GM18508 (cell line): ENCODE data around the gene CLSTN3.

Source experiments
- ATAC-seq: cut with Tn5 transposase; IDR thresholded peaks from one replicate; pipeline ENCODE4 v1.9.1; 2021; ENCODE audit warnings: moderate number of reproducible peaks; ENCODE audit not compliant: insufficient read depth, unreplicated experiment

The CLSTN3 gene

DNA sequence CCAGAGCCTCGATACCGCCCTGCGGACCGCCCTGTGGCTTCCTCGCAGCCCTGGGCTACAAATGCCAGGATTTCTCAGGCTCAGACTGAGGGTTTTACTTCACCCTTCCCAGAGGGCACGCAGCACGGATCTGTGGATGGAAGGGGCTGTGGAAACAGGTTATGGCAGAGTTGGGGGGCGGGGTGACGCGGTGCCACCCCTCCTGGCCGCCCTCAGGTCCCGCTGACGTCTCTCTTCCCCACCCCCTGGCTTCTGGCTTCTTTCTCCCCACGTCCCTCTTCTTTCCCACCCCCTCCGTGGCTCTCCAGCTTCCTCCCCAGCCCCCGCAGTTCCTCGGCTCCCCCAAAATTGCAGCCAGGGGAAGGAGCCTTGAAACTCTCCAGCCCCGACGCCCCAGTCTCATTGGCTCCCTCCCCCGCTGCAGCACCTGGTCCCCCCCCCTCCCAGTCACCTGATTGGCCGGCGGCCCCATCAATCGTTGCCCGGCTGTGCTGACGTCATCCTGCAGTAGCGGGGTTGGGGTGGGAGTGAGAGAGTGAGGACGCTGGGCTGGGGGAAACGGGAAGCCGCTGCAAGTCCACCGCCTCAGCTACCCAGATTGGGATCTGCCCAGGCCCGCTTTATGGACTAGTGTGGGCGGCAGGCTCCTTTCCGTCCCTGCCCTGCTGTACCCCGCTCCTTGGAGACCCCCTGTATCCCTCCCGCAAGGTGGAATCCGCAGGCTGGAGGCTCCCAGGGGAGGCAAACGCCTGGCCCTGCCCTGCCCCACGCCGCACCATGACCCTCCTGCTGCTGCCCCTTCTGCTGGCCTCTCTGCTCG is at the start of gene CLSTN3:
Gene CLSTN3 (plus strand): TSS at position 500 of the 820 bp plus-strand sequence. CDS start 278 bp downstream, at position 778.
- no peak for ATAC-seq

DNA sequence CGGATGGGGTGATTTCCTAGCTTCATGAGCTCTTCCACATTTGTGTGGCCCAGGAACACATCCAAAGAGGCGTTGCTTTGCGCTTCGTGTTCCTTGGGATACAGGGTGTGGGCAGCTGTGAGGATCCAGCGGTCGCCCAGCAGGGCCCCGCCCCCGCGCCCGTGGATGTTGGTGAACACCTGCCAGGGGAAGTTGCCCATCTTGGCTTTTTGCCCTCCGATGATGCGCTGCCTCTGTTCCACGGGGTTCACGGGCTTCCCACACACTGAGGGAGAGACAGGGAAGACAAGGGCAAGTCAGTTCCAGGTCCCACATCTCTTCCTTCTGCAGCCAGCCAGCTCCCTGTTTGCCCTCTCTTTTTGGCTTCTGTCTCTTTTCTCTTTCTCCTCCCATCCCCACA is 49.1 kb upstream of the CLSTN3 start:
- ATAC-seq: no peak

DNA sequence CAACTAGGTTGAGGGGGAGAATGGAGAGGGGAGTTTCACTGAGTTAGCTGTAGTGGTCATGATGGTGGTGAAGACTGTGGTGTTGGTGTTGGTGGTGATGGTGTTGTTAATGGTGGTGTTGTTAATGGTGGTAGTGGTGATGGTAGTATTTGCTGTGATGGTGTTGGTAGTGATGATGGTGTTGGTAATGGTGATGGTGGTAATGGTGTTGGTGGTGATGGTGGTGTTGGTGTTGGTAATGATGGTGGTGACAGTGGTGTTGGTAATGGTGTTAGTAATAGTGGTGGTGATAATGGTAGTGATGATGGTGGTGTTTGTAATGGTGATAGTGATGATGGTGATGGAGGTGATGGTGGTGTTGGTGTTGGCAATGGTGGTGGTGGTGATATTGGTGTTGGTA is 47.0 kb upstream of the CLSTN3 start:
- ATAC-seq: no peak

DNA sequence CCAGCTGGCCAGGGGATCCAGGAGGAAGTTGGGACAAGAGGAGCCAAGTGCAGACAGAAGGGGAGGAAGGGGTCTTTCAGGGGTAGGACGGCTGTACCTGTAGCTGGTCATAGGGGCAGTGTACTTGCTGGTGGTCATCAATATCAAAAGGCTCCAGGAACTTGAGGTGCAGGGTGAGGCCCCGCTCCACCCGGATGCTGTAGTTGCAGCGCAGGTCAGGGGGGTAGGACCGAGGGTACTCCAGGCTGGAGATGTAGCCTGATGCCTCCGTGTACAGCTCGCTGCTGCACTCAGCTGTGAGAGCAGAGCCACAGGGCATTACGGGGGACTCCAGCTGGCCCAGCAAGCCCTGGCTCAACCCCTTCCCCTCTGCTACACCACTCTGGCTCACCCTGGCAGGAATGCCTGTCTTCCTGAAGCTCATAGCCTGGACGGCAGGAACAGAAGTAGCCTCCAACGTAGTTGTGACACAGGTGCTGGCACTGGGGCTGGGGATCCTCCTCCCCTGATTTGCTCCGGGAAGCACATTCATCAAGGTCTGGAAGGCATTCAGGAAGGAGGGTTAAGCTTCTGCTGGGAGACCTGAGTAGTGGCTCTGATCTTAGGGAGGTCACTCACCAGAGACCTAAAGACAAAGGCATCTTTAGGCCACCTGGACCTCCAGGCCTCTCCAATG is 40.8 kb upstream of the CLSTN3 start:
- ATAC-seq: no peak

DNA sequence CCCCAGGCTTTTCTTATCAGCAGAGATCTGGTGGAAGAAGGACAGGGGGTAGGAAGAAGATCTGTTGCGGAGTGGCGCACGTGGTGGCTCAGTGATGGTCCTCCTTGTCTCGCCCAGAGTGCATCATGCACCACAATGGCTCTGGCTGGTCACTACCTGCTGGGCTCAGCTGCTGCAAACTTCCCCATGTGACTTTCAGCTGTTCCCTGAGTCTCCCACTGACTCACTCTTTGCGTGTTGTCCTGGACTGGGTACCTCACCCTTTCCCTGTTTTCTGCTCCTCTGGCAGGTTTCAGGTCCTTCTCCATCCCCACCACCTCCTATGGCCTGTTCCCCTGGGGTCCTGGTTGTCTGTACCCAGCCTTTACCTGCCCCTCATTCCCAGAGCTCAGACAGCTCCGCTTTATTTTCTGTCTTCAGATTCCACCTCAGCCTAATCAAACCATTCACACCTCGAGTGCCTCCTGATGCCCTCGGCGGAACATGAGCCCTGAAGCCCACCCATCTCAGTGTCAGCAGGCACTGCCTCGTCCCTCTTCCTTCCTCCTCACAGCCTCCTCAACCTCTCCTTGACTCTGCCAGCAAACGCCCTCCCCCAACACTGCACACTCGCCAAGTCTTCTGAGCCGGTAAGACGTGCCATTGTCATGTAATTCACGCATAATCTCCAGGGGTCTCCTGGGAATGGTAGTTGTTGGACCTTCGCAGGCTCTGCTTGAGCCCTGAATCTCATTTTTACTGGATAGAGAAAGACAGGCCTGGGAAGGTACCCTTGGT is 39.8 kb upstream of the CLSTN3 start:
- no peak for ATAC-seq

DNA sequence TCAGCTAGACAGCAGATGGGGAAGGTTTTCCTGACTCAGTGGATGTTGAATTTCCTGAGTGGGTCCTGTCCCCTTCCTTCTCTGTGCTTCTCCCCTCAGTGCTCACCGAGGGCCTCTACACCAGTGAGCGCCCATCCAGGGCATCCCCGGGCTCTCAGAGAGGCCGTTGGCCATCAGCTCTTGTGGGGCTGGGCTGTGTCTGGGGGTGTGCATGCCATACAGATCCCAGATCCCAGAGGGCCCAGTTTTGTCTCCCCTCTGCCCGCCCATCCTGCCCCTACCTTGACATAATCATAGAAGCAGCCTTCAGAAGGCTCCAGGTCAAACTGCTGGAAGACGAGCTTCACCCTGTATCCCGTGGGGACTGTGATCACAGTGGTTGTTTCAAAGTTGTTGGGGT is 39.0 kb upstream of the CLSTN3 start:
- no peak for ATAC-seq

DNA sequence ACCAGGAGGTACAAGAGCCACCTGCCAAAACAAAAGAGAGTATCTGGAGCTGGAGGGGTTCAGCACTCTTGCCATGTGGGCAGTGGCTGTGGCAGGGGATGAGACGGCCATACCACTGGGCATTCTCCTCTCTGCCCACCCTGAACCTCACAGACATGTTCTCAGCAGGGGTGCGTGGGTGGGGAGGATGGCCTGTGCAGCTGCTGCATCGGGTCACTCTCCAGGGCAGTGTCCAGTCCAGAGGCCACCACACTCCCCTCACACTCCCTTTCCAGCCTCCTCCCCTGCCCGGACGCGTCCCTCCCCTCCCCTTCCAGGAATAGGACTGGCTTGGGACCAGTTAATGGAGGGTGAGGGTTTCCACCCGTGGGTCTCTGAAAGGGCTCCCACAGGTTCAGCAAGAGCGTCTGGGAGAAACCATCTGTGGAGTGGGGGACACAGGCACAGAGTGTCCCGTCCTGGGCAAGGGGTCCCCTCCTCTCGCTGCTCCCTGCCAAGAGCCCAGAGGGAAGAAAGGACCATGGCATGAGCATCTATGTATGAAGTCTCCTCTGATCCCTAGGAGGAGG is 38.4 kb upstream of the CLSTN3 start:
- no peak for ATAC-seq

DNA sequence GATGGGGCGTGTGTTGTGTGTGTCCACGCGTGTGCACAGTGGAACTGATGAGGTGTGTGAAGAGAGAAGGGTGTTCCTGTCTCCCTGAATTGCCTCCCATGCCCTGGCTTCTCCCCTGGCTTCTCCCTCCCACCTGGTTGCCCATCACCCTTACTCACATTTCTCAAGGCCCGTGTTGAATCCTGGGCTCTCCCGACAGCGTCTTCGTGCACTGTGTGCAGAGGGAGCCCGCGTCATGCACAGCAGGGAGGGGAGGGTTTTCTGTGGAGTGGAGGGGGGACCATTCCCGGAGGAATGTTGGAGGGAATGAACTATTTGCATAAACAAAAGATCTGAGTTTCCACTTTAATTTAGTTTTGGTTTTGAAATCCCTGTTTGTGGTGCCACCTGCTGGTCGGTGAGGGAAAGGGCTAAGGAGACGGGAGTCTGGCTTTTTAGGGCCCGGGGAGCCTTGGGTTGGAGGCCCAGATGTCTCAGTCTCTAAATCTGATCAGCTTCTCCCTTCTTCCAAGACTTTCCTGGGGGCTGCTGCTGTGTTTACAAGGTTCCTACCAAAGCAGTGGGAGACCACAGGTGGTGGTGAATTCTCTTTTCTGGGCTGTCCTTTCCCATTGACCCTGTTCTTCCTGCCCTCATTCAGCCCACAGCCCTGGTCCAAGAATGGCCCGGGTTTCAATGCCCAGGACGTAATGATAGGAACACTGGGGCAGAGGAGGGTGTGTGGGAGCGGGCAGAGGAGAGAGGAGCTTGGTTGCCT is 37.8 kb upstream of the CLSTN3 start, which contains the start of gene C1R:
Gene C1R (minus strand): TSS at position 217 of the 757 bp plus-strand sequence. CDS start 57 bp downstream, at position 160.
- ATAC-seq: no peak

DNA sequence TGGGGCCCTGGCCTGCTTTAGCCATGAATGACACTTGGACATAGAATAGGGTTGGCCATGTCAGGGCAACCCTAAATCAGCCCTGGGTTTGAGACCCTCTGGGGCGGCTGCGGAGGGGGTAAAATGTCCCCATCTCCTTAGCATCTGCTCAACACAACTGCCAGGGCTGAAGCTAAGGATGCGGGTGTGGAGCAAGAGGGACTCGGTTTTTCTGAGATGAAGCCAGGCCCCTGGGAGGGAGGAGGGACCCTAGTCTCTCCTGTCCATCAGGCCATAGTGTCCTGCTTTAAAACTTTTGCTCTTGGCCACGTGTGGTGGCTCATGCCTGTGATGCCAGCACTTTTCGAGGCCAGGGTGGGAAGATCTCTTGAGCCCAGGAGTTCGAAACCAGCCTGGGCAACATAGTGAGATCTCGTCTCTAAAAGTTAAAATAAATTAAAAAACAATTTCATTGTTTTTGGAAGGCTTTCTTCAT is 37.1 kb upstream of the CLSTN3 start:
- ATAC-seq: no peak

DNA sequence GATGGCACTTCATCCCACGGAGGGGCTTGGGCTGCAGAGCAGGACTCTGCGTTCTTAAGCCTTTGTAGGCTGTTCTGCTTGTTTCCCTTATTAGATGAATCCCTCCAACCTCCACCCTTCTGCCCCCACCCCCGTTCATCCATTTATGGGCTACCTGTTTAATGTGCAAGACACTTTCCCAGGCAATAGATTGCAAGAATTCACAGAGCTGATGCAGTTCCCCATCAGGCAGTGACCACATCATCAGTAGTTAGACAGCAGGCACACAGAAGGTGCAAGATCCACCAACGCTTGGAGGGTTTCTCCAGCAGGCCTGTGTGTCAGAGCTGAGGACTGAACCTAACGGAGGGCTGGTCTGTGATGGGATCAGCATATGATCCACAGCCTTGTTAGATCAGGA is 36.7 kb upstream of the CLSTN3 start:
- no peak for ATAC-seq

DNA sequence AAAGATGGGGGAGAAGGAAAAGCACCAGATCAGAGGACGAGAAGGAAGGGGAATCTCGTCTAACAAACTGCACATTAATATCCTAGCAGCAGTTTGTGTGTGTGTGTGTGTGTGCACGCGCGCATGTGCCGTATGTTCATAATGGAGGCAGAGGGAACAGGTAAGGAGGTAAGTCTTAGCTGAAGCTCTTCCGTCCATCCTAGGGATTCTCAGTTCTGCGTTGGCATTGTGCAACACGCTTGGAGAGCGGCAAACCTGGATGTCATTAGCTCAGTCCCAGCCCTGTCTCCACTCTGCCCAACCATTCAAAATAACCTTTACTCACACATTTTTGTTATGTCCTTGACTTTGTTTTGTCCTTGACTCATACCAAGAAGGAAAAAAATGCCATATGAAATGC is 36.3 kb upstream of the CLSTN3 start:
- no peak for ATAC-seq

DNA sequence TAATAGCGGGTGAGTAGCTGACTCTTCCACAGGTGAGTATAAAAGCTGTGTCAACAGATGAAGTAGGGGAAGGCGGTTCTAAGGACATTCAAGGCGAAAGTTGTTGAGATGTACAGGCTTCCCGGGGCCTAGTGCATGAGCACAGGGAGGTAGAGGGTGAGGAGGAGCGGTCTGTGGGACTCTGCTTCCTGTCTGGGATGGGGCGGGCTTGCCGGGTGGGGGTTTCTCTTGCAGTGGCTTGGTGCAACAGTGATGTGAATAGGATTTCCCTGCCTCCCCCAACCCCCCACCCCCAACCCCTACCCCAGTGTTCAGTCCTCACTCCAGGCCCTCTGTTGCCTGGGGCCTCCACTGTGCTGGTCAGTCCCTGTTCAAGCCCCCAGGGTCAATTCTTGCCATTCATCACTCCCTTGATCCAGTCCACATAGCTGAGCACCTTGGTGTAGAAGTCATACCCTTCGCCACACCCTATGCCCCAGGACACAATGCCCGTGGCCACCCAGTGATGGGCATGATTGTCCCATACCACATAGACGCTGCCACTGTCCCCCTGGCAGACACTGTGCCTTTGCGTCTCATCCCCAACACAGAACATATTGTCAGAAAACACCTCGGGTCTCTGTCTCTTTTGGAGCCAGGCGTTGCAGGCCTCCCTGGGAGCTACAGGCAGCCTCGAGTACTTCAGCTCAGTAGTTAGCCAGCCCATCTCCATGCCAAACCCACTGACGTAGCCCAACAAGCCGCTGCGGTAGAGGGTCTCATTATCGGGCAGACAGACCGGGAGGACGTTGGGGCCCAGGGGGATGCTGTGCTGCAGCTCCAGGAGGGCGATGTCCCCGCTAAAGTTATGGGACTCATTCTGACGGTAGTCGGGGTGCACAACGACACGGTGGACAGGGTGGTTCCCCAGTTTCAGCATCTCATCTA is 33.9 kb upstream of the CLSTN3 start:
- no peak for ATAC-seq

DNA sequence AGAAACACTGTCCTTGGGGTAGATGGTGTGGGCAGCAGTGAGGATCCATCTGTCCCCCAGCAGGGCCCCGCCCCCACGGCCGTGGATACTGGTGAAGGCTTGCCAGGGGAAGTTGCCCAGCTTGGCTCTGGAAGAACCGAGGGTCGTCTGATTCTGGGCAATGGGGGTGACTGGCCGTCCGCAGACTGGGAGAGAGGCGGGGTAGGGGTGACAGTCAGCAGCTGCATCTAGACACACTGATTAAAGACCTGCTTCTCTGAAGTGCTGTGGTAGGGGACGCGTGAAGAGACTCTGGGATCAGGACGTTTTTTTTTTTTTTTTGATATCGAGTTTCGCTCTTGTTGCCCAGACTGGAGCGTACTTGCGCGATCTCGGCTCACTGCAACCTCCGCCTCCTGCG is 33.2 kb upstream of the CLSTN3 start:
- no peak for ATAC-seq

DNA sequence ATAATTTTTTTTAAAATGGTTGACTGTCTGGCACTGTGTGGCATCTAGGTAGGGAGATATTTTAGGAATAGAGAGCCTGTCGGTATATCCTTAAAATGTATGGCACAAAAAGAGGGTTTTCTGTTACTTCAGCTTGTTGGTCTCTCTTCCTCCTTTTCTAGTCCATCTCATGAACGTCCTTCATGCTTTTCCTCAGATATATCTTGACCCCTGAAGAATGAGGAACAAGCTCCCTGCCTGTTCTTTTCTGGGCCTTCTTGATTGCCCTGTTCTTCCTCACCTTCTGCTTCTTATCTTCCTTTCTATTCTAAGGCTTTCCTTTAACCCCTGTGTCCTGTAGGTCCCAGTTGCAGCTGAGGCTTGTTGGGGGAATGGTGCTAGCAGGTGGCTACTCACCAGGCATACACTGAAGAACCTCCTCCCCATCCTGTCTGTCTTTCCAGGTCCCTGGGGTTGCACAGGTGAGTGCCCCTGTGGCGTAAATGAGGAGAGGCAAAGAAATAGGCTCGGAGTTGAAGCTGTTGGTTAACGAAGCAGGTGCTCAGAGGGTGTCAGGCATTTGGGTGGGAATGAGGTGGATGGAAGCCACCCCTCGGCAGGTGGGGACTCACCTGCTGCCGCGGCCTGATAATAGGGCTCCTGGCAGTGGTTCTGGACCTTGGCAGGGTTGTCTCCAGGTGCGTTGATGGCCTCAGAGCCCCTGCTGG is 30.7 kb upstream of the CLSTN3 start:
- ATAC-seq: no peak

DNA sequence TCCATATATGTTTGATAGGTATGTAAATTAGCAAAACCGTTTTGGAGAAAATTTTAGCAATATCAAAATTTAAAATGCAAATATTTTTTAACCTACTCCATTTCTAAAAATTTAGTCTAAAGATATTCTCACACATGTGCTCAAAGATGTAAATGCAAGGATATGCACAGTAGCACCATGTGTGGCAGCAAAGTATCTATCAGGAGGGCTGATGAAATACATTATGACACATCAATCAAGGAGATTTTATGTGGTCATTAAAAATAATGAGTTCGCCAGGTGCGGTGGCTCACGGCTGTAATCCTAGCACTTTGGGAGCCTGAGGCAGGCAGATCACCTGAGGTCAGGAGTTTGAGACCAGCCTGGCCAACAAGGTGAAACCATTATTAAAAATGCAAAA is 29.9 kb upstream of the CLSTN3 start:
- no peak for ATAC-seq

DNA sequence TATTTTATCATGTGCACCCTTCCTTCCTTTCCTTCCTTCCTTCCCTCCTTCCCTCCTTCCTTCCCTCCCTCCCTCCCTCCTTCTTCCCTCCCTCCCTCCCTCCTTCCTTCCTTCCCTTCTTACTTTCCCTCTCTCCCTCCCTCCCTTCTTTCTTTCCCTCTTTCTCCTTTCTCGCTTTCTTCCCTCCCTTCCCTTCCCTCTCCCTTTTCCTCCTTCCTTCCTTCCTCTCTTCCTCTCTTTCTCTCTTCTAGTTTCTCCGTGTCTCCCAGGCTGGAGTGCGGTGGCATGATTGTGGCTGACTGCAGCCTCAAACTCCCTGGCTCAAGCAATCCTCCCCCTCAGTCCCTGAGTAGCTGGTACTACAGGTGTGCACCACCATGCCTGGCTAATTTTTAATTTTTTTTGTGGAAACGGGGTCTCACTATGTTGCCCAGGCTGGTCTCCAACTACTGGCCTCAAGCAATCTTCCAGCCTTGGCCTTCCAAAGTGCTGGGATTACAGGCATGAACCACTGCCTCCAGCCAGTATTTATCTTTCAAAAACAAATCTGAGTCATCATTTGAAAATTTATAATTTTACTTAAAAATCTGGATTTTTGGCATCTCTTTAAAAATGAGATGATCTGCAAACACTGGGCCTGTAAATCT is 29.0 kb upstream of the CLSTN3 start:
- no peak for ATAC-seq

DNA sequence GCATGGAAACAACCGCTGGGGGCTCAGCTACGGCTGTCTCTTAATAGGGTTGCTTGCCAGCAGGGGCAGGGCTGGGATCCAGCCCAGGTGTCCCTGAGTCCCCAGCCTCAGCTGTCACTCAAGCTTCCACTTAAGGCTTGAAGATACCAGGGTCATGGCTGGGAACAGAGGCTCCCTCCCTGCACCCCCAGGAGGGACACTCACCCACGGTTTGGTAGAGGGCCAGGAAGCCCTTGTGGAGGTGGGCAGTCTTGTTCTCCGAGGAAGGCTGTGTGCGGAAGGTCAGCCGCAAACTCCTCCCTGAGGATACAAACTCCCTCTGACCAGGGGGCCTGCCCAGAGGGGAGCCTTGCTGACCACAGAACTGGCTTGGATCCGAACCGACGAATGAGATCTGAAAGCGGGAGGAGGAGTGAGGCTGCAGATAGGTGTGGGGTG is 28.5 kb upstream of the CLSTN3 start:
- ATAC-seq: no peak

DNA sequence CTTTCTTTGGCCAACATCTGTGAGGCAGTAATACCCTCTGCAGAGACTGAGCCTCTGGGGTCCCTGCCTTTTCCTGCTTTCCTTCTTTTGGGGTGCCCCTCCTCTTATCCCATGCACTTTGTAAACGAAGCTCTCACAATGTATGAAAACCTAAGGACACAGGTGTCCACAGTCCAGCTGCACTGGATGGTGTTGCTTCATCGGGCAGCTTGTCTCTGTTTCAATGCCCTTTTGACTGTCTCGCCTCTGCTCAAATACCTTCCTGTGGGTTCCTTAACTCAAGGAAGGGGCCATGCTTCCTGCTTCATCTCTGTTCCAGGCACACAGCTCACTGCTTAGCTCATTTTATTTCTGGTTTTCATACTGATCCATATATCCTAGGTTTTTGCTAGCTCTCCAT is 27.6 kb upstream of the CLSTN3 start:
- no peak for ATAC-seq
